Astrocyte (in vitro differentiated cells and primary cell): ENCODE data around the gene EXOC4. TPM values are rescaled to one million over a fixed set of nuclear protein-coding genes. Genes with fewer than 3 reads are reported as not detected.

Source experiments
- DNase-seq: peaks from one replicate; pipeline ENCODE4 v3.0.0-alpha.2; 2010; ENCODE audit warnings: low read depth
- FAIRE-seq: peaks from 2 replicates; lab custom pipeline; 2011; peaks lifted over from hg19 to GRCh38; lab: Jason Lieb, UNC
- H2AFZ ChIP-seq: 2 replicates; pipeline ENCODE4 v1.6.0; 2012; ENCODE audit warnings: low read depth, low read length, inconsistent platforms
- H3K27ac ChIP-seq: 2 replicates; pipeline ENCODE4 v1.5.1; 2011; ENCODE audit warnings: low read depth, low read length, inconsistent platforms
- H3K27me3 ChIP-seq: 2 replicates; pipeline ENCODE4 v1.6.0; 2011; ENCODE audit warnings: low read length, inconsistent platforms; ENCODE audit not compliant: insufficient read depth
- H3K36me3 ChIP-seq: 2 replicates; pipeline ENCODE4 v1.5.1; 2011; ENCODE audit warnings: low read length, inconsistent platforms; ENCODE audit not compliant: insufficient read depth
- H3K4me1 ChIP-seq: 2 replicates; pipeline ENCODE4 v1.5.1; 2011; ENCODE audit warnings: low read length, inconsistent platforms; ENCODE audit not compliant: insufficient read depth
- H3K4me2 ChIP-seq: 2 replicates; pipeline ENCODE4 v1.6.0; 2012; ENCODE audit warnings: low read length, inconsistent platforms
- H3K4me3 ChIP-seq: 2 replicates; pipeline ENCODE4 v1.5.1; 2011; ENCODE audit warnings: low read depth, mild to moderate bottlenecking, low read length, inconsistent platforms; ENCODE audit not compliant: insufficient read depth
- H3K79me2 ChIP-seq: 2 replicates; pipeline ENCODE4 v1.6.0; 2012; ENCODE audit warnings: mild to moderate bottlenecking, low read length, inconsistent platforms; ENCODE audit not compliant: insufficient read depth
- H3K9ac ChIP-seq: 2 replicates; pipeline ENCODE4 v1.6.0; 2012; ENCODE audit warnings: mild to moderate bottlenecking, low read length, inconsistent platforms
- H3K9me3 ChIP-seq: 2 replicates; pipeline ENCODE4 v1.5.1; 2012; ENCODE audit warnings: low read depth, mild to moderate bottlenecking, low read length, inconsistent platforms; ENCODE audit not compliant: insufficient read depth
- H4K20me1 ChIP-seq: 2 replicates; pipeline ENCODE4 v1.6.0; 2012; ENCODE audit warnings: low read length, inconsistent platforms; ENCODE audit not compliant: insufficient read depth
- H3K27ac Mint-ChIP-seq: one replicate; pipeline ENCODE4 v1.8.0; 2021; ENCODE audit warnings: mild to moderate bottlenecking, mixed read lengths; ENCODE audit not compliant: unreplicated experiment
- H3K27me3 Mint-ChIP-seq: one replicate; pipeline ENCODE4 v1.8.0; 2021; ENCODE audit warnings: low read depth, mixed read lengths; ENCODE audit not compliant: unreplicated experiment
- H3K36me3 Mint-ChIP-seq: one replicate; pipeline ENCODE4 v1.8.0; 2021; ENCODE audit warnings: low read depth, mixed read lengths; ENCODE audit not compliant: unreplicated experiment
- H3K4me1 Mint-ChIP-seq: one replicate; pipeline ENCODE4 v1.8.0; 2021; ENCODE audit warnings: low read depth, mixed read lengths; ENCODE audit not compliant: unreplicated experiment
- H3K4me3 Mint-ChIP-seq: one replicate; pipeline ENCODE4 v1.8.0; 2021; ENCODE audit warnings: mild to moderate bottlenecking, moderate library complexity, mixed read lengths; ENCODE audit not compliant: unreplicated experiment
- H3K9me3 Mint-ChIP-seq: one replicate; pipeline ENCODE4 v1.8.0; 2021; ENCODE audit warnings: mild to moderate bottlenecking, mixed read lengths; ENCODE audit not compliant: unreplicated experiment
- CTCF ChIP-seq: IDR thresholded peaks from 2 replicates; pipeline ENCODE4 v1.5.1; 2011; ENCODE audit warnings: low read depth, mild to moderate bottlenecking, inconsistent platforms, low read length, moderate library complexity; ENCODE audit not compliant: insufficient read depth
- EZH2 ChIP-seq: IDR thresholded peaks from 2 replicates; pipeline ENCODE4 v1.6.1; 2012; ENCODE audit warnings: mild to moderate bottlenecking, low read length, inconsistent platforms; ENCODE audit not compliant: insufficient read depth
- total RNA-seq: library from RNA; stranded (reverse); gene quantifications from 2 replicates; pipeline ENCODE4 v1.2.1, GENCODE V29; 2021

The EXOC4 gene
- total RNA-seq, 1 donor from 2014 or later: 57.5 TPM

DNA sequence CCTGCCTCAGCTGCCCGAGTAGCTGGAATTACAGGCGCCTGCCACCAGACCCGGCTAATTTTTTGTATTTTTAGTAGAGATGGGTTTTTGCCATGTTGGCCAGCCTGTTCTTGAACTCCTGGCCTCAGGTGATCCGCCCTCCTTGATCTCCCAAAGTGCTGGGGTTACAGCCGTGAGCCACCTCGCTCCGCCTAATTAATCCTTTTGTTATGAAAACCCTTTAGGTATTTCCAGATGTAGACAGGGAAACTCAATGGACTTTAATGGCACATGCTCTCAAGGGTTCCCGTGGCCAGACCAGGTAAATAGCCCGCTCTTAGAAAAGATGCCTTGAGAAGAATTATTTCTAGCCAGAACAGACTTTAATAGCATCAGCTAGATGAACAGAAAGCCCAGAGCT lies 19.7 kb upstream of the EXOC4 start:
- Histone ChIP-seq H3K36me3 (no peaks in the 10 kb centered on the region), H3K9ac (no peak overlapping the region), H3K27me3 (no peaks in the 10 kb centered on the region), H3K9me3 (no peaks in the 10 kb centered on the region), H4K20me1 (no peaks in the 10 kb centered on the region), H3K4me3 (no peak overlapping the region), H3K79me2 (no peaks in the 10 kb centered on the region), H3K27ac (no peak overlapping the region), H3K4me1 (peaks cover 2% of the 10 kb centered on the region), H3K4me2 (no peak overlapping the region), H2AFZ (no peak overlapping the region)
- FAIRE-seq: no peak
- no peaks in the 10 kb centered on the region for H3K27me3 Mint-ChIP-seq
- H3K36me3 Mint-ChIP-seq: no peaks in the 10 kb centered on the region
- no peak for DNase-seq
- H3K4me3 Mint-ChIP-seq: no peak overlapping the region
- no peak overlapping the region for H3K27ac Mint-ChIP-seq
- TF ChIP-seq EZH2: no peak
- no peak for TF ChIP-seq CTCF
- no peaks in the 10 kb centered on the region for H3K9me3 Mint-ChIP-seq
- peaks cover 6% of the 10 kb centered on the region for H3K4me1 Mint-ChIP-seq

DNA sequence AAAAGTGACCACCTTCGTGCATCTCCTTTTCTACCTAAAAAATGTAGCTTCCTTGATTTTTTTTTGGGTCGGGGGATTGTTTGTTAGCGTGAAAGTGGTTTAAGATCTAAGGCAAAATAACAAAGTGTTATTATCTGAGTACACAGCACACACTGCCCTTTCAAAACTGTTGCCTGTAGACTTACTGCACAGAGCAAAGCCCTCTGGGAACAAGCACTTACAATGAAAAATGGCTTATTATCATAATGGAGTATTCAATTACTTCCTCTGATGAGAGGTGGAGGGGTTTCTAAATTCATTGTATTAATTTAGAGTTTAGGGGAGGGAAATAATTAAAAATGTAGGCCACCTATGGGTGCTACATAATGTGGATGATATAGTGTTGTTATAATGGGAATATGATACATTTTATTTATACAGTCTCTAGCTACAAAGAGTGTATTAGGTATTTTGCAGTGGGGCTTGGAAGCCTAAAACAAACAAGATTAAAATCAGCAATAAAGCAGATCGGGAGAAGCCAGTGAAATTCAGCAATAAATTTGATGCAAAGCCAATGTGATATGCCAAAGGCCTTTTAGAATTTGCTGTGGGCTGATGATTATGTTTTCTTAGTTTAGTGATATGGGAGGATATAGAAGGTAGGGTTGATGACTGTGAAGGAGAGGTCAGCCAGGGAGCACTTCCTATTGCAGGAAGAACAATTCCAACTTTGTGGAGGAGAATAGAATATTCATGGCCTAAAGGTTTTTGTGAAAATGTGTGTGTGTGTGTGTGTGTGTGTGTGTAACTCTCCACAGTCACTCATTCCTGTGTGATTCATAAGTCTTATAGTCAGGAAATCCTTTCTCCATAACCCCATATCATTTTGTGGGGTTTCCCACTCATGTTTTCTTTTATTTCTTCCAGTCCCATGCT lies 17.7 kb upstream of the EXOC4 start:
- H3K27ac Mint-ChIP-seq: no peak overlapping the region
- no peak for FAIRE-seq
- H3K36me3 Mint-ChIP-seq: no peaks in the 10 kb centered on the region

More for the DNA sequence above, 17.7 kb upstream of the EXOC4 start:
- Mint-ChIP-seq H3K9me3 (no peaks in the 10 kb centered on the region), H3K4me3 (no peak overlapping the region), H3K4me1 (peaks cover 6% of the 10 kb centered on the region), H3K27me3 (no peaks in the 10 kb centered on the region)
- H3K4me2 ChIP-seq: no peak overlapping the region
- H3K79me2 ChIP-seq: no peaks in the 10 kb centered on the region
- H3K4me3 ChIP-seq: no peak overlapping the region
- H3K27ac ChIP-seq: no peak overlapping the region
- peaks cover 2% of the 10 kb centered on the region for H3K4me1 ChIP-seq
- H3K9ac ChIP-seq: no peak overlapping the region
- DNase-seq: peak; percentile 42
- no peak overlapping the region for H2AFZ ChIP-seq
- H4K20me1 ChIP-seq: no peaks in the 10 kb centered on the region
- H3K36me3 ChIP-seq: no peaks in the 10 kb centered on the region
- TF ChIP-seq EZH2 (no peak), CTCF (no peak)
- no peaks in the 10 kb centered on the region for H3K9me3 ChIP-seq
- H3K27me3 ChIP-seq: no peaks in the 10 kb centered on the region
